ENCODE data around the gene STAG2. TPM values are rescaled to one million over a fixed set of nuclear protein-coding genes. Genes with fewer than 3 reads are reported as not detected.
"Not testable (repeated sequence)": the region's sequence is repeated elsewhere in the genome, so short reads cannot be mapped to it uniquely, and the experiment has no call there.

STAG2 gene
- total RNA-seq, 1 donor from 2014 or later, result 54.0 TPM

- no peak for TF ChIP-seq POLR2AphosphoS5 (IDR thresholded peaks at IDR 0.05; ENCODE audit: insufficient read depth in 1 of 2, low read depth in 1 of 2)
- TF ChIP-seq POLR2A (IDR thresholded peaks at IDR 0.05), result no peak
- TF ChIP-seq CTCF (IDR thresholded peaks at IDR 0.05), result no peak
These were observed 125.7 kb downstream of the STAG2 start for GRCh38 chrX:124087000-124087746.

GRCh38 chrX:124093222-124093621 is 131.7 kb downstream of the STAG2 start:
- Histone ChIP-seq H3K9me3 (no peaks in the 10 kb centered on the region), H3K4me1 (no peaks in the 10 kb centered on the region), H3K4me3 (no peak overlapping the region), H3K36me3 (peaks cover 0 to 10% of the 10 kb centered on the region in 2 donors), H3K27ac (no peak overlapping the region), H3K27me3 (no peaks in the 10 kb centered on the region)
- TF ChIP-seq POLR2AphosphoS5 (IDR thresholded peaks at IDR 0.05; ENCODE audit: insufficient read depth in 1 of 2, low read depth in 1 of 2) (no peak), CTCF (IDR thresholded peaks at IDR 0.05) (no peak), POLR2A (IDR thresholded peaks at IDR 0.05) (no peak)
- DNase-seq (ENCODE audit: extremely low spot score in 2 of 2), result no peak
- intact Hi-C loops (cut with DNase I), result no loop called here

More at GRCh38 chrX:124087000-124087746, 125.7 kb downstream of the STAG2 start:
- Histone ChIP-seq H3K27ac (no peak overlapping the region), H3K4me1 (no peaks in the 10 kb centered on the region), H3K27me3 (no peaks in the 10 kb centered on the region), H3K9me3 (no peaks in the 10 kb centered on the region), H3K36me3 (peaks cover 0 to 15% of the 10 kb centered on the region in 2 donors), H3K4me3 (no peak overlapping the region)
- intact Hi-C loops (cut with DNase I), result no loop called here
- DNase-seq (ENCODE audit: extremely low spot score in 2 of 2), result no peak

GRCh38 chrX:124097116-124097515 is 135.6 kb downstream of the STAG2 start:
- Histone ChIP-seq H3K4me1 (no peaks in the 10 kb centered on the region), H3K9me3 (no peaks in the 10 kb centered on the region), H3K27me3 (no peaks in the 10 kb centered on the region), H3K4me3 (no peak overlapping the region), H3K36me3 (peaks cover 0 to 5% of the 10 kb centered on the region in 2 donors), H3K27ac (no peak overlapping the region)
- TF ChIP-seq POLR2AphosphoS5 (IDR thresholded peaks at IDR 0.05; ENCODE audit: insufficient read depth in 1 of 2, low read depth in 1 of 2) (no peak), POLR2A (IDR thresholded peaks at IDR 0.05) (no peak), CTCF (IDR thresholded peaks at IDR 0.05) (no peak)
- intact Hi-C loops (cut with DNase I), result no loop called here
- DNase-seq (ENCODE audit: extremely low spot score in 2 of 2), result no peak

GRCh38 chrX:124098089-124098488 is 136.6 kb downstream of the STAG2 start:
- no peak for DNase-seq (ENCODE audit: extremely low spot score in 2 of 2)
- Histone ChIP-seq H3K36me3 (peaks cover 0 to 5% of the 10 kb centered on the region in 2 donors), H3K4me1 (no peaks in the 10 kb centered on the region), H3K4me3 (no peak overlapping the region), H3K9me3 (no peaks in the 10 kb centered on the region), H3K27ac (no peak overlapping the region), H3K27me3 (no peaks in the 10 kb centered on the region)
- intact Hi-C loops (cut with DNase I), result no loop called here
- TF ChIP-seq CTCF (IDR thresholded peaks at IDR 0.05) (peak in 1 of 3 experiments; percentile 30), POLR2A (IDR thresholded peaks at IDR 0.05) (no peak), POLR2AphosphoS5 (IDR thresholded peaks at IDR 0.05; ENCODE audit: insufficient read depth in 1 of 2, low read depth in 1 of 2) (no peak)

- intact Hi-C loops (cut with DNase I), result no loop called here
- Histone ChIP-seq H3K36me3 (no peaks in the 10 kb centered on the region), H3K4me1 (no peaks in the 10 kb centered on the region), H3K27me3 (no peaks in the 10 kb centered on the region), H3K27ac (no peak overlapping the region), H3K9me3 (no peaks in the 10 kb centered on the region), H3K4me3 (no peak overlapping the region)
- TF ChIP-seq POLR2AphosphoS5 (IDR thresholded peaks at IDR 0.05; ENCODE audit: insufficient read depth in 1 of 2, low read depth in 1 of 2) (no peak), CTCF (IDR thresholded peaks at IDR 0.05) (no peak), POLR2A (IDR thresholded peaks at IDR 0.05) (no peak)
- DNase-seq (ENCODE audit: extremely low spot score in 2 of 2), result no peak
These were observed 142.5 kb downstream of the STAG2 start for GRCh38 chrX:124103966-124104365.

- intact Hi-C loops (cut with DNase I); H3K27me3 ChIP-seq; H3K36me3 ChIP-seq; DNase-seq (ENCODE audit: extremely low spot score in 2 of 2); H3K4me1 ChIP-seq; H3K4me3 ChIP-seq; H3K27ac ChIP-seq; H3K9me3 ChIP-seq: not testable (repeated sequence)
These were observed 143.0 kb downstream of the STAG2 start for GRCh38 chrX:124104512-124104911.
